ENCODE data around the gene KHDC4. TPM values are rescaled to one million over a fixed set of nuclear protein-coding genes. Genes with fewer than 3 reads are reported as not detected.
A peak's percentile ranks its signal among the peaks of the same experiment; 100 is the strongest.

KHDC4 gene
- total and polyA plus RNA-seq, 2 of the 13 experiments (the other 11 are each of a cell fraction or from before 2014, with no cell fraction given), result 33.5 to 92.0 TPM

DNA sequence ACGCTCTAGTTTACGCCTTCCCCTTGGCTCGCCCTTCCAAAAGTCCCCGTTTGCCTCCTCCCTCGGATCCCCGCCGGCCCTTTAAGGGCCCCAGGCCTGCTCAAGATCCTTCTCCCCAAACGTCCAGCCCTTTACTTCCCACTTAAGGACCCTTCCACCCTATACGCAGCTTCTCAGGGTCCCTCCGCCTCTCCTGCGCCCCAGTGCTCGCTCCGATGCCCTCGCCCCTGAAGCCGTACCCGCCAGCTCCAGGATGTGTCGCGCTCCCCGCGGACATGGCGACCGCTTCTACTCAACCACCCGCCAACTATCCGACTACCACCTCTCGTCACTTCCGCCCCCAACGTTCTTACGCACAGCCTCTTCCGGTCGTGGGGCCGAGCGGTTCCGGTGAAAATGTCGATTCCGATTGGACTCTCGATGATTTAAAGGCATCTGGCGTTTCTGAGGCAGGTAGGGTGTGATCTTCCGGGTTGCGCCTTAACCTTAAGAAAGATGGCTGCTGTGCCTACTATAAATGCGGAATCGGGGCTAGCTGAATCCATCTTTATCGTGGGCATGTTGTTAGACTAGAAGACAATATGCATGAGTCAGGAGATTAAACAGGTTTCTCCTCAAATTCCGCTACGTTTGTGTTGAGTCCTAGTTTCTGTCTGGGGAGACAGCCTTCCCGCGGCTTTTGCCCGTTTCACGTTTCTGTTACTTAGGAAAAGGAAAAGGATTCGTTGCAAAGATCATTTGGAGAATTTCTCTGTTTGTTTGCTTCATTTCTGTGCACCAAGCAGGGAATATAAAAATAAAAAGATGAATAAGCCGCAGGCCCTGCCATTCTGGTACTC lies at the start of gene KHDC4 (continued):
- TF ChIP-seq KDM5B (CRISPR knock-in tag; IDR thresholded peaks at IDR 0.05; ENCODE audit: borderline replicate concordance), result peak; percentile 76; the same call in 1 of the 2 replicates
- no peak for TF ChIP-seq HDAC6 (IDR thresholded peaks at IDR 0.05; ENCODE audit: low read depth, low read length)
- peak; percentile 90 for TF ChIP-seq ELF4 (CRISPR knock-in tag; IDR thresholded peaks at IDR 0.05; ENCODE audit: borderline replicate concordance)
- no peak for TF ChIP-seq ZNF354B (CRISPR knock-in tag; IDR thresholded peaks at IDR 0.05)
- no peak; the same call in none of the 2 replicates for TF ChIP-seq ZNF317 (CRISPR knock-in tag; IDR thresholded peaks at IDR 0.05)
- no peak for TF ChIP-seq ZFP62 (CRISPR knock-in tag; IDR thresholded peaks at IDR 0.05)
- no peak for TF ChIP-seq ZNF263 (CRISPR knock-in tag; IDR thresholded peaks at IDR 0.05)
- TF ChIP-seq, protein P1, sequence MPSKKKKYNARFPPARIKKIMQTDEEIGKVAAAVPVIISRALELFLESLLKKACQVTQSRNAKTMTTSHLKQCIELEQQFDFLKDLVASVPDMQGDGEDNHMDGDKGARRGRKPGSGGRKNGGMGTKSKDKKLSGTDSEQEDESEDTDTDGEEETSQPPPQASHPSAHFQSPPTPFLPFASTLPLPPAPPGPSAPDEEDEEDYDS (CRISPR knock-in tag; IDR thresholded peaks at IDR 0.05), result peak; percentile 96
- no peak for TF ChIP-seq NFE2L1 (CRISPR knock-in tag; IDR thresholded peaks at IDR 0.05; ENCODE audit: borderline replicate concordance)
- TF ChIP-seq FOSL2 (CRISPR knock-in tag; IDR thresholded peaks at IDR 0.05), result no peak
- no peak for TF ChIP-seq ZNF550 (CRISPR knock-in tag; IDR thresholded peaks at IDR 0.05; ENCODE audit: borderline replicate concordance)
- TF ChIP-seq, protein P2, sequence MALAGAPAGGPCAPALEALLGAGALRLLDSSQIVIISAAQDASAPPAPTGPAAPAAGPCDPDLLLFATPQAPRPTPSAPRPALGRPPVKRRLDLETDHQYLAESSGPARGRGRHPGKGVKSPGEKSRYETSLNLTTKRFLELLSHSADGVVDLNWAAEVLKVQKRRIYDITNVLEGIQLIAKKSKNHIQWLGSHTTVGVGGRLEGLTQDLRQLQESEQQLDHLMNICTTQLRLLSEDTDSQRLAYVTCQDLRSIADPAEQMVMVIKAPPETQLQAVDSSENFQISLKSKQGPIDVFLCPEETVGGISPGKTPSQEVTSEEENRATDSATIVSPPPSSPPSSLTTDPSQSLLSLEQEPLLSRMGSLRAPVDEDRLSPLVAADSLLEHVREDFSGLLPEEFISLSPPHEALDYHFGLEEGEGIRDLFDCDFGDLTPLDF (CRISPR knock-in tag; IDR thresholded peaks at IDR 0.05), result peak; percentile 89
- TF ChIP-seq CBX5 (CRISPR knock-in tag; IDR thresholded peaks at IDR 0.05; ENCODE audit: borderline replicate concordance), result peak; percentile 18; the same call in 1 of the 2 replicates
- TF ChIP-seq, protein P3, sequence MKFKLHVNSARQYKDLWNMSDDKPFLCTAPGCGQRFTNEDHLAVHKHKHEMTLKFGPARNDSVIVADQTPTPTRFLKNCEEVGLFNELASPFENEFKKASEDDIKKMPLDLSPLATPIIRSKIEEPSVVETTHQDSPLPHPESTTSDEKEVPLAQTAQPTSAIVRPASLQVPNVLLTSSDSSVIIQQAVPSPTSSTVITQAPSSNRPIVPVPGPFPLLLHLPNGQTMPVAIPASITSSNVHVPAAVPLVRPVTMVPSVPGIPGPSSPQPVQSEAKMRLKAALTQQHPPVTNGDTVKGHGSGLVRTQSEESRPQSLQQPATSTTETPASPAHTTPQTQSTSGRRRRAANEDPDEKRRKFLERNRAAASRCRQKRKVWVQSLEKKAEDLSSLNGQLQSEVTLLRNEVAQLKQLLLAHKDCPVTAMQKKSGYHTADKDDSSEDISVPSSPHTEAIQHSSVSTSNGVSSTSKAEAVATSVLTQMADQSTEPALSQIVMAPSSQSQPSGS (CRISPR knock-in tag; IDR thresholded peaks at IDR 0.05), result peak; percentile 35; the same call in 1 of the 2 replicates
- TF ChIP-seq KMT2B (CRISPR knock-in tag; IDR thresholded peaks at IDR 0.05), result peak; percentile 88
- TF ChIP-seq, protein P4, sequence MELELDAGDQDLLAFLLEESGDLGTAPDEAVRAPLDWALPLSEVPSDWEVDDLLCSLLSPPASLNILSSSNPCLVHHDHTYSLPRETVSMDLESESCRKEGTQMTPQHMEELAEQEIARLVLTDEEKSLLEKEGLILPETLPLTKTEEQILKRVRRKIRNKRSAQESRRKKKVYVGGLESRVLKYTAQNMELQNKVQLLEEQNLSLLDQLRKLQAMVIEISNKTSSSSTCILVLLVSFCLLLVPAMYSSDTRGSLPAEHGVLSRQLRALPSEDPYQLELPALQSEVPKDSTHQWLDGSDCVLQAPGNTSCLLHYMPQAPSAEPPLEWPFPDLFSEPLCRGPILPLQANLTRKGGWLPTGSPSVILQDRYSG (CRISPR knock-in tag; IDR thresholded peaks at IDR 0.05), result 0 out of 2 replicates have a peak, but pooled peaks have one; percentile 41
- TF ChIP-seq, protein P5, sequence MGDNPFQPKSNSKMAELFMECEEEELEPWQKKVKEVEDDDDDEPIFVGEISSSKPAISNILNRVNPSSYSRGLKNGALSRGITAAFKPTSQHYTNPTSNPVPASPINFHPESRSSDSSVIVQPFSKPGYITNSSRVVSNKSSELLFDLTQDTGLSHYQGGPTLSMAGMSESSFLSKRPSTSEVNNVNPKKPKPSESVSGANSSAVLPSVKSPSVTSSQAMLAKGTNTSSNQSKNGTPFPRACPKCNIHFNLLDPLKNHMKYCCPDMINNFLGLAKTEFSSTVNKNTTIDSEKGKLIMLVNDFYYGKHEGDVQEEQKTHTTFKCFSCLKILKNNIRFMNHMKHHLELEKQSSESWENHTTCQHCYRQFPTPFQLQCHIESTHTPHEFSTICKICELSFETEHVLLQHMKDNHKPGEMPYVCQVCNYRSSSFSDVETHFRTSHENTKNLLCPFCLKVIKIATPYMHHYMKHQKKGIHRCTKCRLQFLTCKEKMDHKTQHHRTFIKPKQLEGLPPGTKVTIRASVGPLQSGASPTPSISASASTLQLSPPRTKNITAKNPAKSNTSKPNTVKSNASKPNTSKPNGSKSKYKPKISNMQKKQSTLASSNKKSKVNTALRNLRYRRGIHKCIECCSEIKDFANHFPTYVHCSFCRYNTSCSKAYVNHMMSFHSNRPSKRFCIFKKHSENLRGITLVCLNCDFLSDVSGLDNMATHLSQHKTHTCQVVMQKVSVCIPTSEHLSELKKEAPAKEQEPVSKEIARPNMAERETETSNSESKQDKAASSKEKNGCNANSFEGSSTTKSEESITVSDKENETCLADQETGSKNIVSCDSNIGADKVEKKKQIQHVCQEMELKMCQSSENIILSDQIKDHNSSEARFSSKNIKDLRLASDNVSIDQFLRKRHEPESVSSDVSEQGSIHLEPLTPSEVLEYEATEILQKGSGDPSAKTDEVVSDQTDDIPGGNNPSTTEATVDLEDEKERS (CRISPR knock-in tag; IDR thresholded peaks at IDR 0.05), result no peak
- no peak for TF ChIP-seq EZH2 (conservative IDR thresholded peaks at IDR 0.05; ENCODE audit: low read depth, low read length)
- peak; percentile 88 for TF ChIP-seq KMT2A (CRISPR knock-in tag; IDR thresholded peaks at IDR 0.05)
- peak; percentile 61 for TF ChIP-seq AGO2 (optimal IDR thresholded peaks at IDR 0.05; ENCODE audit: low read depth, low read length)
- TF ChIP-seq ZNF232 (CRISPR knock-in tag; IDR thresholded peaks at IDR 0.05; ENCODE audit: borderline replicate concordance), result peak; percentile 40; the same call in 1 of the 2 replicates
- TF ChIP-seq ZNF570 (CRISPR knock-in tag; IDR thresholded peaks at IDR 0.05; ENCODE audit: borderline replicate concordance), result no peak
